ENCODE results near the gene SOWAHB.

- TF ChIP-seq POLR2A (IDR thresholded peaks at IDR 0.05) = no peak
- TF ChIP-seq CTCF (IDR thresholded peaks at IDR 0.05) = no peak
- no peak for TF ChIP-seq POLR2AphosphoS5 (IDR thresholded peaks at IDR 0.05)
- TF ChIP-seq EP300 (IDR thresholded peaks at IDR 0.05) = no peak
Measured at GRCh38 chr4:76867377-76867776, 30.6 kb downstream of the SOWAHB start.

Measured in stomach (tissue), 4 donors.